HG02678 (cell line): ENCODE measurements around the gene GRAMD2A.

Source experiments
- ATAC-seq: cut with Tn5 transposase; IDR thresholded peaks from one replicate; pipeline ENCODE4 v1.9.1; 2021; ENCODE audit warnings: mild to moderate bottlenecking, moderate library complexity; ENCODE audit not compliant: unreplicated experiment

The GRAMD2A gene

GRCh38 chr15:72220687-72221086, 23.1 kb upstream of the GRAMD2A start:
- no peak for ATAC-seq

GRCh38 chr15:72217216-72217615, 19.6 kb upstream of the GRAMD2A start:
- no peak for ATAC-seq

- no peak for ATAC-seq
Observed at GRCh38 chr15:72216079-72216478, 18.5 kb upstream of the GRAMD2A start.

- ATAC-seq: no peak
Observed at GRCh38 chr15:72207558-72208085, 10.0 kb upstream of the GRAMD2A start.

GRCh38 chr15:72206677-72207000, 9.1 kb upstream of the GRAMD2A start:
- no peak for ATAC-seq

GRCh38 chr15:72205896-72206676, 8.5 kb upstream of the GRAMD2A start:
- no peak for ATAC-seq

- no peak for ATAC-seq
Observed at GRCh38 chr15:72205273-72205672, 7.7 kb upstream of the GRAMD2A start.

- no peak for ATAC-seq
Observed at GRCh38 chr15:72203507-72203837, 5.9 kb upstream of the GRAMD2A start.

GRCh38 chr15:72202801-72203506, 5.4 kb upstream of the GRAMD2A start:
- ATAC-seq: no peak

GRCh38 chr15:72202302-72202701, 4.7 kb upstream of the GRAMD2A start:
- no peak for ATAC-seq

- no peak for ATAC-seq
Observed at GRCh38 chr15:72201391-72201921, 3.9 kb upstream of the GRAMD2A start.

GRCh38 chr15:72200395-72201237, 3.0 kb upstream of the GRAMD2A start:
- ATAC-seq: no peak

- no peak for ATAC-seq
Observed at GRCh38 chr15:72199721-72200212, 2.2 kb upstream of the GRAMD2A start.

GRCh38 chr15:72199205-72199515, 1.6 kb upstream of the GRAMD2A start:
- ATAC-seq: no peak

- no peak for ATAC-seq
Observed at GRCh38 chr15:72198356-72199204, 993 bp upstream of the GRAMD2A start.

GRCh38 chr15:72197041-72197459, 537 bp downstream of the GRAMD2A start:
- ATAC-seq: no peak

GRCh38 chr15:72196409-72197040, 1.1 kb downstream of the GRAMD2A start:
- ATAC-seq: no peak

- ATAC-seq: no peak
Observed at GRCh38 chr15:72195101-72195511, 2.5 kb downstream of the GRAMD2A start.

GRCh38 chr15:72193836-72194396, 3.7 kb downstream of the GRAMD2A start:
- ATAC-seq: no peak
